NCI-H2227 (cell line): ENCODE results near the gene NXN.
"Not testable (repeated sequence)": the region's sequence is repeated elsewhere in the genome, so short reads cannot be mapped to it uniquely, and the experiment has no call there.

ENCODE experiments used
- DNase-seq: peaks from one replicate; lab custom pipeline; 2025; ENCODE audit not compliant: unreplicated experiment; lab: John Stamatoyannopoulos, UW

The NXN gene

DNA sequence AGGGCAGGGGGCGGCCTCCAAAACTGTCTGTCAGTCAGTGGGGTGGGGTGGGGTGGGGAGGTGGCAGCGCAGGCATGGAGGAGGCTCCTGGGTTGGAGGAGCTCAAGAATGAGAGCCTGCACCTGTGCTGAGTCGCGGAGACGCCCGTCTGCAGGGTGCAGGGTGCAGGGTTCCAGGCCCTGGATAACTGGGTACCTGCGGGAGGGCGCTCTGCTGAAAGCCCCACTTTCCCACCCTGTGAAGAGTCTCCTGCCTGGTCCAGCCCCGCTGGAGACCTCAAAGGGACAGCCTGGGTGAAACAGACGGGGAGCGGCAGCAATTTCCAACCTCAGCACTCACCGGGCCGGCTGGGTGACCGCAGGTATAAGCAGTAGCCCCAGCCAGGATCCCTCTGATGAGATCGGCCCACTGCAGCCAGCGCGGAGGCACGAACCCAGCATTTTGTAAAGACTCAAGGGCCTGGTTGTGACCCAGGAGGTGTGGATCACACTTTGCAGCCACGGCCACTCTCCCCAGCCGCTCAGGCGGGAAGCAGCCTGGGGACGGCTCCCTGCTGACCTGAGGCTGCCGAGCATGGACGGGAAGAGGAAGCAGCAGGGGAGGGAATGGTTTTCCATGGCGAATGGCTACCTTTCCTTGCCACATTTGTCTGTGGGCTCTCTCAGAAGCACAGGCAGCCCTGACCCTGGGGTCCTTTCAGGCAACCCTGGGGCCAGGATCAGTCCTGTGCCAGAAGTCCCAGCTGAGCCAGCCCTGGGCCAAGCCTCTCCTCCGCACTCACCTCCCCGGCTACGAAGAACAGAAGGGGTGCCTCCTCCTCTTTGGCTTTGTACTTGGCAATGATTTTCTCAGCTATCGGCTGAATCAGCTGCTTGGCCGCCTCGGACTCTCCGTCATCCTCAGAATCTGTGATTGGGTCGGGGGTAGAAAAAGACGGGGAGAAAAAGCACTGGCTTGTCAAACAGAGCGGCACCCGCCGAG is 176.4 kb downstream of the NXN start:
- DNase-seq = no peak

DNA sequence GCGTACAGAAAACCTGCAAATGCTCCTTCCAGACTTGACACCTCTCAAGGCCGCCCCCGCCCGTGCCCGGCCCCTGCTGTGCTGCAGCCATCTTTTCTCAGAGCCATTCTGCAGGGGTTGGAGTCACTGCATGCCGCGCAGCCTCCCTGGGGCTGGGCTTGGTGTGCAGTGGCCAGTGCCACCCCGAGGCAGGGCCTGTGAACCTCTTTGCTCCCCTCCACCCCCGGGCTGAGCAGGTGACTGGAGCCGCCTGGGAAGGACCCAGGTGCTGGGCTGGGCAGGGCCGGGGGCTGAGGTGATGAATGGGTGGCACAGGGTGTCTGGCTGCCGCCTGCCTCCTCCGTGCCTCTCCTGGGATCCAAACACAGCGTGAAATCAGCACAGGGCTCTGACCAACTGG is 177.1 kb downstream of the NXN start:
- no peak for DNase-seq

DNA sequence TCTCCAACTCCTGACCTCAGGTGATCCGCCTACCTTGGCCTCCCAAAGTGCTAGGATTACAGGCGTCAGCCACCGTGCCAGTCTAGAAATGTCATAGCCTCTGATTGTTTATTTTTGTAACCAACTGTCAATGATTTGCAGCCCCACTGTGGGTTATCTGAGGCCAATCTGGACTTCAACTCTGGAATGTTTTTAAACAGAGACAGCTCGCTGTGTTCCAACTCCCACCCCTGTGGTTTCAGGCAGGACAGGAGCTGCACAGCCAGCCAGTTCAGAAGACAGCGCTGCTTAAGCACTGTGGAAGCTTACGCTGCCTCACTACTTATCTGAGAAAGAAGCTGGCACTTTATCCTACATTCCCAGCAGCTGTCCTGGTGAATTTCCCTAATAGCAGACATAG is 177.9 kb downstream of the NXN start:
- no peak for DNase-seq

DNA sequence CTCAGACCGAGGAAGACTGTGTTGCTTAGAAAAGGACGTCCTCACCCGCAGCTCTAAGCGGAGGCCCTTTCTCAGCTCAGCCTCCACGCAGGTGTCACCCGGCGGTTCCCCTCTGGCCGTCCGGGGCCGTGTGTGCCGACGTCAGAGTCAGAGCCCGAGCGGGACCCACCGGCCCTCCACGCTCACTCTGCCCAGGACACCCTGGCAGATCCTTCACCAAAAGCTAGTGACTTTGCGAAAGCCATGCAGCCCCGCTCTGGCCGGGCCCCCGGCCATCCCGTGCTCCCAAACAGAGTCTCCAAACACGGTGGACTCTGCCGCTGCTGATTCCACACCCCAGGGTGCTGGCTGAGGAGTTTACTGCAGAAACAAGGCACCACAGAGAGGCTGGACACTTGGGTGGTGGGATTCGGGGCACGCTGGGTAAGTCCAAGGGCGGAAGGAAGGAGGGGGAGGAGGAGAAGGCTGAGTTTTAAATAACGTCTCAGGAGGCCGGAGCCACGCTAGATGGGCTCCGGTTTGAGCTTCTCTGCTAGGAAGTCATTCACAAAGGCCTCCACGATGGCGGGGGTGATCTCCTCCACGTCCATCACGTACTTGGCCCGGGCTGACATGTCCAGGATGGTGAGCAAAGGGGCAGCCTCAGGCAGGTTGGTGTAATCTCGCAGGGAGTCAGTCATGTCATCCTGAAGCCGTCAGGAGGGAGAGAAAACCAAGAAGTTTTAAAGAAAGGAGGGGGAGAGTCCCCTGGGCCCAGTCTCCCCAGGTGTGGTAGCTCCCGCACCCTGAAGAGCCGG is 178.9 kb downstream of the NXN start:
- no peak for DNase-seq

DNA sequence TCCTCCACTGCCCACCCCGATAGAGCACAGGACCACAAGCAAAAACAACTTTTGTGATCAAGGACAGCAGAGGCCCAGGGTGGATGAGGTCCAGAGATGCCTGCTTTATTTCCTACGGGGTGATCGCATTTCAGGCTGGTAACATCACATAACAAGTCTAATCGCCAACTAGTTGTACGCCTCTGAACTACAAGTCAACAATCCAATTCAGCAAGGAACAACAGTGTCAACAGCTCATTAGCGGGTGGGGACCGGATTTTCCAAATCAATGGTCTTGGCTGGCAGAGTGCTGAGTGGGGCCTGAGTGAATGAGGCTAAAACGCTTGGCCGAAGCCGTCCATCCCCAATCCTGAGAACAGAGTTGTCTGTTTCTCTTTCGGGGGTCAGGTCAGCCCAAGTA is 180.3 kb downstream of the NXN start:
- DNase-seq = no peak

DNA sequence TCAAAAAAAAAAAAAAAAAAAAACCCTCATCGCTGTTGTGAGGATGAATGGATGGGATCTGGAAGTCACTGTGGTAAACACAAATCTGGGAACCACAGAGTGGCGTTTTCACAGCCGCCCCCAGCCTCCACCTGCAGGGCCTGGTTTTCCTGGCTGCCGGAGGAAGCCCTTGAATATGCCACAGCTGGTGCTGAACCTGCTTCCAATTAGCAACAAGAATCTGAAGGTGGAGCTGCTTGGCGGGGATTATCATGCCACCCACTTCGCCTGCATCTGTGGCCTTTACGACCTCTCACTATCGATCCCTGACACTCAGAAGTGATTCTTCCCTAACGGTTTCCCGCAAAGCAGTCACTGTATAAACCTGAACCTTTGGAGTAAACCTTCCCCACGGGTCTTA is 181.3 kb downstream of the NXN start:
- DNase-seq = peak; percentile 35

DNA sequence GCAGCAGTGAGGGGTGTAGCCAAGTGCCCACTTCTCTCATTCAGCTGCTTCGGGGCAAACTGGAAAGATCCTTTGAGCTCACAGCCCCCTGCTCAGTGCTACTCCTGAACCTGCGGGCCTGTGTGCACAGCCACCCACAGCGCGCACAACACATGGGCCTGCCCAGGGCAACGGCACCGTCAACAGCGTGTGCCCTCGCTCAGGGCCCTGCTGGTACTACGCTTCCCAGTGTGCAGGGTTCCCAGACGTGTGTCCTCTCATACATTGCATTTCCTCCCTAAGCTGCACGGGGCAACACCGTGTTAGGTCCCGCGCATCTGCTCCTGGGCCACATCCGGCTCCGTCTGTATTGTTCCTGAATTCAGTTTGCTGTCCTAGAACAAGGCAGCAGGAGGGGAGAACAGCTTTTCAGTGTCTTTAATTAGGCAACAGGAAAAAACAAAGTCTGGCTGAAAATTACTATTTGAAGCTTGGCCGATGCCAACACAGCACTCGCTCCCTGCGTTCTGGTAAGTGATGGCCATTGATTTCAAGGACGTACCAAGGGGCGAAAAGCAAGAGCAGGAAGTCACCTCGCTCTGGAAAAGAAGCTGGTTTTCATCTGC is 182.2 kb downstream of the NXN start:
- no peak for DNase-seq

DNA sequence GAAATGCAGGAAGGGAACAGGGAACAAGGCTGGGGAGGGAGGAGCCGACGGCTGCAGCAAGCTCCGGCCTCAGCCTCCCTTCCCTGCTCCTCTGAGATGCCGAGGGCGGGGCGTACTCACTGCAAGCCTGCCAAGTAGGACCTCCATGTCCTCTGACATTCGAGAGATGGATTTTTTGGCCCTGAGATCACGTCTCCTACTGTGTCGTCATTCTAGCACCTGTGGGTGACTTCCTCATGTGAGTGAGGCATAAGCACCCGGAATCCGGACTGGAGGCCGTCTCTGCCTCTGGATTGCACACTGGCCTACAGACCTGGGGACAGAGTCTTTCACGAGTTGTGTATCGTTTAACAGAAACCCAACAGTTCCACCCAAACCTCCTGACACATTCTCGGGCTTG is 183.0 kb downstream of the NXN start:
- DNase-seq = no peak

DNA sequence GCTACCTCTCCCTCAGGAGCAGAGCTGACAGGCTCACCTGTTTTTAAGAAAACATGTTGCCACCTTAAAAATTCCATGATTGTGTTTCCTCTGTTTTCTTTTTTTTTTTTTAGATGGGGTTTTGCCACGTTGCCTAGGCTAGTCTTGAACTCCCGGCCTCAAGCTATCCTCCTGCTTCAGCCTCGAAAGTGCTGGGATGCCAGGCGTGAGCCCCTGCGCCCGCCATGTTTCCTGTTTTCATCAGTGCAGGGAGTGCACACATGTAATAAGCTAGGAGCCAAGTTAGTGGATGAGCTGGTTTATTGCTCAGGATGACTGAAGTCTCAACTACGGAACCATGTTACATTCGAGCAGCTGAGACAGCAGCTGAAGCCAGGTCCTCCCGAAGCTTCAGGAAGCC is 183.9 kb downstream of the NXN start:
- no peak for DNase-seq

DNA sequence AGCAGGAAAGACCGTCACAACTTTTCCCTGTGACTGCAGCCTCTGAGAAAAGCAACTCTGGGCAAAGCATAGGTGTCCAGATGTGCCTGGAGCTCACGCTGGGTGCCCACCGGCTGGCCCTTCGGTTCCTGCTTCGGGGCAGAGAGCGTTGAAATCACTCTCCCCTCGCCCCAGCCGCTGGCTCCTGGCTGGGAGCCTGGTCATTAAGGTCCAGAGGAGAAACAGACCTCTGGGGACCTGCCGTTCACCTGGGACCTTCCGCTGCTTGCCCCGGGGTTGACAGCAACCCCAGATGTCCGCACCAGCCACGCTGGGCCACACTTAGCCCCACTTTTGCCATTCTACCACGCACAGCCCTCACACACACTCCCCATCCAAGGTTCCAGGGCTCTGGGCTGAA is 184.3 kb downstream of the NXN start:
- no peak for DNase-seq

DNA sequence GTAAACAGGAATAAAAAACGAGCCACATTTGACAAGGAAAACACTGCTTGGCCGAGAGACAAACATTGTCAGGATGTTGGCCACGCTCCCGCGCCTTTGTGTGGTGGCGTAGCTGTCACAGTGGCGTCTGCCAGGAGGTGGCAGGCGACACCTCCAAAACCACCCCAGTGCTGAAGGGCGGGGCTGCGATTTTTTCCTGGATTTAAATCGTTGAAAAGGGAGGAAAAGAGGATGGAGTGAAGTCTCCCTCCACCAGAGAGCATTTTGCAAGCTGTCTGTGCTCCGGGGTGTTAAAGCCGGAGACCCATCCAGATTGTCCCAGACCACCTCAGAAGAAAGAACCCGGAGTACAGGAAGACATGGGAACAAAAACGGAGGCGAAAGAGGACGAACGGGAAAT is 184.7 kb downstream of the NXN start:
- DNase-seq = peak; percentile 84

DNA sequence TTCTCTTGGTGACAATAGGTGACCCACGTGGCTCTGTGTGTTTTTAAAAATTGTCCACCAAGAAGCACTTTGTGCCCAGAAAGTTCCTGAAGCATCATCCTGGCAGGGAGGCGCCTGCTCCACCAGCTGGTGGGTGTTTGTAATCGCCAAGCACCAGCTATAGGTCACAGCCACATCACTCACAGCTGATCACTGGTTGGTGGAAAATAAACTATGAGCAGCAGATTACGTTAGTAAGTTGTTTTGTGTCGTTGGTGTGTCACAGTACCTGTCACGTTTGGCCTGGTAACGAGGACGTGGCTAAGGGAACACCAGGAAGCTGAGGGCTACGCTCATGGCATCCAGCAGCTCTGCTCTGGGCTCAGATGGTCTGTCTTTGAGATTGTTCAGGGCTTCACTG is 187.3 kb downstream of the NXN start:
- DNase-seq = no peak

DNA sequence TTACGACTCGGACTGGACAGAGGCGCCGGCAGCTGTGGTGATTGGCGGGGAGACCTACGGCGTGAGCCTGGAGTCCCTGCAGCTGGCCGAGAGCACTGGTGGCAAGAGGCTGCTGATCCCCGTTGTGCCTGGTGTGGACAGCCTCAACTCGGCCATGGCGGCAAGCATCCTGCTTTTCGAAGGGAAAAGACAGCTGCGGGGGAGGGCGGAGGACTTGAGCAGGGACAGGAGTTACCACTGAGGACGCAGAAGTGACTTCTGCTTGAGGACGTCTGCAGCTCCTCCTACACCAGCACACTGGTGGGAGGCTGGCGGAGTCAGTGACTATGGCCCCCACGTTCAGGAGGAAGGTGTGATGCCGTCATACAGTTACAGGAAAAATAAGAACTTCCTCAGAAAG is 187.7 kb downstream of the NXN start:
- DNase-seq = no peak

DNA sequence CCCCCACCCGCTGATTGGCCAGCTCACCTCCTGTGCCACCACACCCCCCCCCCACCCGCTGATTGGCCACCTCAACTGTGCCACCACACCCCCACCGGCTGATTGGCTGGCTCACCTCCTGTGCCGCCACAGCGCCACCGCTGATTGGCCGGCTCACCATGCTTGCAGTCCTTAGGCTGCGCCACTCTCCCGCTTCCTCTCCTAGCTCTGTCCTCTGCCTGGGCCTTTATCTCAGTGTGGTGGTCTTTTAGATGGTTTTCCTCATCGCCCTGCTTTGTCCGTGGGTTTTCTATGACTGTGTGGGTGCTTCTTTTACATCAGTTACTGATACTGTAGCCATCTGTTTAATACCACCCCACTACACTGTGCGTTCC is 188.7 kb downstream of the NXN start:
- DNase-seq = not testable (repeated sequence)

DNA sequence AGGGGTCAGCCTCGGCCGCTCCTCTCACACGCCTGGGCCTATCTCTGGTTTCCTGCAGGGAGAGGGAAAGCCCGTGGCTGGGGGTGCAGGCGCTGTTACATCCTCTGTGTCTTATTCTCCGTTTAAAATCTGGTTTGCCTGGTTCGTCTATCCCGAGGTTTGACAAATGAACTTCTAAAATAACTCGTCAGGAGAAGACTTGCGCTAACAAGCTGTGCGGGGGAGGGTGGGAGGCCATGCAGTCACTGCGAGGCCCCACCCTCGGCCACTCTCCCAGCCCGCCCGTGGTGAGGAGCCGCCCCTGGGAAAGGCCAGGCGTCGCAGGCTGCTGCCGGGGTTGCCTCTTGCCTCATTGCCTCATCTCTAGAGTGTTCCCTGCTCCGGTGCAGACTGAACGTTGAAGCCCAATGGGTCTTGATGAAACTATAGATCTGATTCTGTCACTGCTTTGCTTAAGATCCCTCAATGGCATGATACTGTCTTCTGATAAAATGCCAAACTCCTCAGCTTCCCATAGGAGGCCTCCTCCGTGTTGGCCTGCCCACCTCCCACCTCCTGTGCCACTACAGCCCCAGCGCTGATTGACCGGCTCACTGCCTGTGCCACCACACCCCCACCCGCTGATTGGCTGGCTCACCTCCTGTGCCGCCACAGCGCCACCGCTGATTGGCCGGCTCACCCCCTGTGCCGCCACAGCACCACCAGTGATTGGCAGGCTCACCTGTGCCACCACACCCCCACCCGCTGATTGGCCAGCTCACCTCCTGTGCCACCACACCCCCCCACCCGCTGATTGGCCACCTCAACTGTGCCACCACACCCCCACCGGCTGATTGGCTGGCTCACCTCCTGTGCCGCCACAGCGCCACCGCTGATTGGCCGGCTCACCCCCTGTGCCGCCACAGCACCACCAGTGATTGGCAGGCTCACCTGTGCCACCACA is 189.4 kb downstream of the NXN start:
- DNase-seq = not testable (repeated sequence)

DNA sequence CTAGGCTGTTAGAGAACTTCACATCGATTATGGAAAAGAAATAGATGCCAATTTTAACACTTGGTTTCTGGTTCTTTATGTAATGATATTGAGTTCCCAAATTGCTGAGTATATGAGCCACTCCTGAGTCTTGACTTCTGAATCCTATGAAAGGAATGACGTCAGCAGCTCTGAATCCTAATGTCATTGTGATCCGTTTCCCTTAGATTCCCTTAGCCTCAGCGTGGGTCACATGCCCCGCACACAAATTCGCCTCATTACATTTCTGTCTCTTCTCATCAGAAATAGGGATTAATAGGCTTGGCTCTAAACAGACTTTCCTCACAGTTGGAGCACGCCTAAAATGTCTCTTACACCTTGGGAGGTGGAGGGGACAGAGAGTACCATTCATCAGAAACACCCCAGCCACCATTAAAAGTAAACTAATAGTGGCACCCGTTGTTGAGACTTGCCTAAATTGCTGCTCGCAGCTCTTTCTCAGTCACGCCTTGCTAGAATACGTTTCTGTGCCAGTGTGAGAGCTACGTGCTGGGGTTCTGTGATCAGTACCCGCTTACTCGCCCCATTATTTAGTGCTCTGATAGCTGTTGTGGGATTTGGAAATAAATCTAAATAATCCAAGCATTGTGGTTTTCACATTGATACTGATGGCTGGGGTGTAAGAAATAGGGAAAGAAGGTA is 190.3 kb downstream of the NXN start:
- no peak for DNase-seq

DNA sequence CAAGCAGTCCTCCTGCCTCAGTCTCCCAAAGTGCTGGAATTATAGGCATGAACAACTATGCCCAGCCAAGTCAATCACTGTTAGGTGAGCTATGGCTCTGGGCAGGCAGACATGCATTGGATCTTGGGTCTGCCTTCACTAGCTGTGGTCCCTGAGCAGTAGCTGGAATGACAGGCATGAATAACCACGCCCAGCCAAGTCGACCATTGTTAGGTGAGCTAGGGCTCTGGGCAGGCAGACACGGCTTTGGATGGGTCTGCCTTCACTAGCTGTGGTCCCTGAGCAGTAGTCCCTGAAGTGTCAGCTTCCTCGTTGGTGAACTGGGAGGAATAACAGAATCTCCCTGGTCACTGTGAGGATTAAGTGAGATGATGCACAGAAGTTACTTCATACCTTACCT is 191.0 kb downstream of the NXN start:
- DNase-seq = no peak

DNA sequence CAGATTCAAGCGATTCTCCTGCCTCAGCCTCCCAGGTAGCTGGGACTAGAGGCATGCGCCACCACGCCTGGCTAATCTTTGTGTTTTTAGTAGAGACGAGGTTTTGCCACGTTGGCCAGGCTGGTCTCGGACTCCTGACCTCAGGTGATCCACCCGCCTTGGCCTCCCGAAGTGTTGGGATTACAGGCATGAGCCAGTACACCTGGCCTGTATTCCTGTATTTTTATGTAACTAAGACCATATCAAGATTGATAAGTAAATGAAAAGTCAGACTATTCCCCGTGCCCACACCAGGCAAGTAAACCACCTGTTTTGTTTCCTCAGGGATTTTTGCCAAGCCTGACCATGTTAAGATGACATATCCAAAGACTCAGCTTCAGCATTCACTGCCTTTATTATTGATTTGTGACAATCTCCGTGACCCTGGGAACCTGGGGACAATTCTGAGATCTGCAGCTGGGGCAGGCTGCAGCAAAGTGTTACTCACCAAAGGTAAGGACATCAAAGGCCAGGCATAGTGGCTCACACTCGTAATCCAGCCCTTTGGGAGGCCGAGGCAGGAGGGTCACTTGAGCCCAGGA is 191.8 kb downstream of the NXN start:
- DNase-seq = no peak

DNA sequence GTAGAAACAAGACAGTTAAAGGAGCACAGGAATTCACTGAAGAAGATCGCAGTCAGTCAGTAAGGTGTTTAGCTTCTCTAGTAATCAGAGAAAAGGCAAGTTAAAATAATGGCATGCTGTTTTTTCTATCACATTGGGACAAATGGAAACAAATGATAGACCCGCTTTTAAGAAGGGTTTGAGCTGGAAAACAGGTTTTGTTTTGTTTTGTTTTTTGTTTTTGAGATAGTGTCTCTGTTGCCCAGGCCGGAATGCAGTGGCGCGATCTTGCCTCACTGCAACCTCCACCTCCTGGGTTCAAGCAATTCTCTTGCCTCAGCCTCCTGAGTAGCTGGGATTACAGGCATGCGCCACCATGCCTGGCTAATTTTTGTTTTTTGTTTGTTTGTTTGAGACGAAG is 193.7 kb downstream of the NXN start:
- not testable (repeated sequence) for DNase-seq

DNA sequence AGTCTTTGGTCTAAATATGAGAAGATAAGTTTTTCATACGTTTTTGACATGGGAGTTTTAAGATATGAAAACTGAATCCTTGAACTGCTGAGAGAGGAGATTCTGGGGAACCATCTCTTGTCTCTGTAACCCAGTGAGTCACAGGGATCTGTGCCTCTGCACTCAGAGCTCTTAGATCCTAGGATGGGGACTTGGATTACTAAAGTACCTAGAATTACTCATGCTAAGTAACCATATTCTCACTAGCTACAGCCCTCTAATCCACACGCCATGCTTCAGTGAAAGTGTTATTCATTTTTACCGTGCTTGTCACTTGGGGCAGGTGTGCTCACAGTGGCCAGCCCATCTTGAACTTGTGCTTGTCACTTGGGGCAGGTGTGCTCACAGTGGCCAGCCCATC is 195.4 kb downstream of the NXN start:
- no peak for DNase-seq
